H9 (cell line): ENCODE data around the gene GDNF. TPM values are rescaled to one million over a fixed set of nuclear protein-coding genes. Genes with fewer than 3 reads are reported as not detected.

Source experiments
- DNase-seq: peaks from one replicate; pipeline ENCODE4 v3.0.0-alpha.2; 2017
- H2AFZ ChIP-seq: one replicate; pipeline ENCODE4 v1.6.1; 2013; ENCODE audit warnings: mild to moderate bottlenecking, low read length, control low read depth, moderate library complexity
- H2AK5ac ChIP-seq: 2 replicates; pipeline ENCODE4 v1.6.1; 2013; ENCODE audit warnings: low read length, control low read depth, mixed read lengths; ENCODE audit not compliant: insufficient read length
- H2BK120ac ChIP-seq: one replicate; pipeline ENCODE4 v1.6.1; 2013; ENCODE audit warnings: low read depth, mild to moderate bottlenecking, low read length, control low read depth, inconsistent platforms; ENCODE audit not compliant: poor library complexity, severe bottlenecking
- H2BK12ac ChIP-seq: 2 replicates; pipeline ENCODE4 v1.6.1; 2013; ENCODE audit warnings: low read length, control low read depth, mixed read lengths, low read depth; ENCODE audit not compliant: insufficient read length
- H2BK15ac ChIP-seq: 2 replicates; pipeline ENCODE4 v1.6.1; 2013; ENCODE audit warnings: low read depth, low read length, control low read depth
- H2BK20ac ChIP-seq: one replicate; pipeline ENCODE4 v1.6.1; 2013; ENCODE audit warnings: low read depth, mild to moderate bottlenecking, low read length, control low read depth, inconsistent platforms; ENCODE audit not compliant: poor library complexity, severe bottlenecking
- H2BK5ac ChIP-seq: 2 replicates; pipeline ENCODE4 v1.6.1; 2013; ENCODE audit warnings: low read length, control low read depth, mixed read lengths; ENCODE audit not compliant: insufficient read length
- H3K14ac ChIP-seq: 2 replicates; pipeline ENCODE4 v1.6.1; 2013; ENCODE audit warnings: low read length, control low read depth; ENCODE audit not compliant: insufficient read depth
- H3K18ac ChIP-seq: 2 replicates; pipeline ENCODE4 v1.6.1; 2013; ENCODE audit warnings: low read depth, mild to moderate bottlenecking, mixed read lengths, low read length, control low read depth; ENCODE audit not compliant: insufficient read length
- H3K23ac ChIP-seq: 2 replicates; pipeline ENCODE4 v1.6.1; 2013; ENCODE audit warnings: low read length, control low read depth, mixed read lengths, low read depth; ENCODE audit not compliant: insufficient read length
- H3K23me2 ChIP-seq: 2 replicates; pipeline ENCODE4 v1.6.1; 2013; ENCODE audit warnings: low read depth, mild to moderate bottlenecking, mixed read lengths, low read length, control low read depth; ENCODE audit not compliant: insufficient read length, poor library complexity, severe bottlenecking
- H3K27ac ChIP-seq: 2 replicates; pipeline ENCODE4 v1.5.1; 2013; ENCODE audit warnings: low read length, control low read depth, mixed read lengths, low read depth; ENCODE audit not compliant: insufficient read length
- H3K27me3 ChIP-seq: 2 replicates; pipeline ENCODE4 v1.6.1; 2013; ENCODE audit warnings: low read length, control low read depth, inconsistent platforms; ENCODE audit not compliant: insufficient read depth
- H3K4ac ChIP-seq: 2 replicates; pipeline ENCODE4 v1.6.1; 2013; ENCODE audit warnings: low read depth, mild to moderate bottlenecking, control low read depth, inconsistent platforms, low read length, moderate library complexity
- H3K4me1 ChIP-seq: 2 replicates; pipeline ENCODE4 v1.6.1; 2013; ENCODE audit warnings: low read length, control low read depth, inconsistent platforms; ENCODE audit not compliant: insufficient read depth
- H3K4me2 ChIP-seq: 2 replicates; pipeline ENCODE4 v1.6.1; 2013; ENCODE audit warnings: low read length, control low read depth, mixed read lengths; ENCODE audit not compliant: insufficient read length, insufficient read depth
- H3K56ac ChIP-seq: 2 replicates; pipeline ENCODE4 v1.6.1; 2013; ENCODE audit warnings: low read depth, mild to moderate bottlenecking, mixed read lengths, low read length, control low read depth; ENCODE audit not compliant: insufficient read length
- H3K79me1 ChIP-seq: 2 replicates; pipeline ENCODE4 v1.6.1; 2013; ENCODE audit warnings: low read depth, mild to moderate bottlenecking, moderate library complexity, low read length, control low read depth, inconsistent platforms; ENCODE audit not compliant: insufficient read depth, poor library complexity, severe bottlenecking
- H3K79me2 ChIP-seq: 2 replicates; pipeline ENCODE4 v1.6.1; 2013; ENCODE audit warnings: low read length, control low read depth, inconsistent platforms; ENCODE audit not compliant: insufficient read depth
- H3K9ac ChIP-seq: 2 replicates; pipeline ENCODE4 v1.6.1; 2013; ENCODE audit warnings: low read length, control low read depth, mixed read lengths; ENCODE audit not compliant: insufficient read length; ENCODE audit errors: extremely low read depth
- H3K9me3 ChIP-seq: one replicate; pipeline ENCODE4 v1.6.1; 2013; ENCODE audit warnings: low read depth, low read length, inconsistent platforms; ENCODE audit not compliant: control insufficient read depth
- H3T11ph ChIP-seq: one replicate; pipeline ENCODE4 v1.6.1; 2013; ENCODE audit warnings: mild to moderate bottlenecking, low read length, control low read depth, inconsistent platforms
- H4K20me1 ChIP-seq: one replicate; pipeline ENCODE4 v1.6.1; 2013; ENCODE audit not compliant: control insufficient read depth, insufficient read length, insufficient read depth
- H4K5ac ChIP-seq: 2 replicates; pipeline ENCODE4 v1.6.1; 2013; ENCODE audit warnings: low read depth, mild to moderate bottlenecking, mixed read lengths, low read length, control low read depth; ENCODE audit not compliant: insufficient read length
- H4K8ac ChIP-seq: replicated peaks from 2 replicates; pipeline ENCODE4 v1.6.1; 2013; ENCODE audit warnings: low read length, control low read depth, mixed read lengths, low read depth; ENCODE audit not compliant: insufficient read length
- H4K91ac ChIP-seq: 2 replicates; pipeline ENCODE4 v1.6.1; 2013; ENCODE audit warnings: low read depth, mild to moderate bottlenecking, moderate library complexity, mixed read lengths, low read length, control low read depth; ENCODE audit not compliant: insufficient read length
- H3K27ac Mint-ChIP-seq, 3 experiments: 2 replicates in 2 of 3; 3 replicates in 1 of 3; pipeline ENCODE4 v1.8.0; 2020 to 2021; ENCODE audit warnings: mixed read lengths in 3 of 3, mild to moderate bottlenecking in 1 of 3, moderate library complexity in 1 of 3
- H3K27me3 Mint-ChIP-seq: 2 replicates; pipeline ENCODE4 v1.8.0; 2021; ENCODE audit warnings: low read depth, mild to moderate bottlenecking, moderate library complexity, mixed read lengths
- H3K36me3 Mint-ChIP-seq, 3 experiments: 2 replicates in 2 of 3; 3 replicates in 1 of 3; pipeline ENCODE4 v1.8.0; 2020 to 2021; ENCODE audit warnings: low read depth in 3 of 3, mixed read lengths in 3 of 3; ENCODE audit not compliant: insufficient read depth in 1 of 3
- H3K4me1 Mint-ChIP-seq, 2 experiments: 2 replicates each; pipeline ENCODE4 v1.8.0; 2020; ENCODE audit warnings: mixed read lengths in 2 of 2
- H3K4me3 Mint-ChIP-seq, 2 experiments: 2 replicates in 1 of 2; 3 replicates in 1 of 2; pipeline ENCODE4 v1.8.0; 2020 to 2021; ENCODE audit warnings: mild to moderate bottlenecking in 2 of 2, mixed read lengths in 2 of 2, moderate library complexity in 1 of 2
- H3K9me3 Mint-ChIP-seq, 2 experiments: 2 replicates in 1 of 2; 3 replicates in 1 of 2; pipeline ENCODE4 v1.8.0; 2020; ENCODE audit warnings: mild to moderate bottlenecking in 2 of 2, mixed read lengths in 2 of 2, moderate library complexity in 1 of 2
- CTCF ChIP-seq: fragments of 200-600 bp; sonication (generic); conservative IDR thresholded peaks from 3 replicates; pipeline ENCODE4 v1.8.0; 2021; ENCODE audit warnings: antibody characterized with exemption, mild to moderate bottlenecking
- WGBS: extraction: QIAGEN DNeasy Blood & Tissue Kit; methylation state at CpG from one replicate; pipeline ENCODE4 v1.1.7; 2013; ENCODE audit warnings: missing lambda C conversion rate, low lambda C conversion rate, mixed read lengths; ENCODE audit not compliant: insufficient read length; ENCODE audit errors: extremely low coverage; 5-methylcytosine and 5-hydroxymethylcytosine counted together
- total RNA-seq: library from RNA; stranded (reverse); gene quantifications from 2 replicates; pipeline ENCODE4 v1.2.1, GENCODE V29; 2021

Gene GDNF
- total RNA-seq, 1 experiment from 2014 or later = not detected

- no peak overlapping the region for H2AK5ac ChIP-seq
- H3K79me1 ChIP-seq = no peaks in the 10 kb centered on the region
- no peak overlapping the region for H2BK120ac ChIP-seq
- H2BK12ac ChIP-seq = no peak overlapping the region
- H2BK20ac ChIP-seq = no peak overlapping the region
- H3K23ac ChIP-seq = no peak overlapping the region
- peaks cover 24% of the 10 kb centered on the region for H3K23me2 ChIP-seq
- no peak for TF ChIP-seq CTCF
- Mint-ChIP-seq H3K4me1 (peaks cover 32 to 53% of the 10 kb centered on the region in 2 experiments), H3K9me3 (peaks cover 2 to 6% of the 10 kb centered on the region in 2 experiments; a peak in 2 of 5 replicates), H3K27ac (no peak overlapping the region), H3K36me3 (no peaks in the 10 kb centered on the region; a peak in 1 of 7 replicates), H3K4me3 (peak overlapping the region; percentile 52 to 81), H3K27me3 (peaks cover 98% of the 10 kb centered on the region)
- DNase-seq = peak; percentile 63
- no peak overlapping the region for H3K14ac ChIP-seq
- H3K27me3 ChIP-seq = peaks cover 73% of the 10 kb centered on the region
- H3K18ac ChIP-seq = no peak overlapping the region
- no peak overlapping the region for H4K5ac ChIP-seq
- no peak overlapping the region for H3K27ac ChIP-seq
- H4K8ac ChIP-seq = no peak overlapping the region
- no peak overlapping the region for H3K4ac ChIP-seq
- no peak overlapping the region for H2BK5ac ChIP-seq
- WGBS = no CpG with 5 or more reads among the region's 65 CpGs
- peak overlapping the region; percentile 88 for H3K4me2 ChIP-seq
- H4K91ac ChIP-seq = no peak overlapping the region
- H3T11ph ChIP-seq = no peak overlapping the region
- H3K56ac ChIP-seq = no peak overlapping the region
- no peaks in the 10 kb centered on the region for H3K79me2 ChIP-seq
- no peaks in the 10 kb centered on the region for H3K9me3 ChIP-seq
- no peak overlapping the region for H2BK15ac ChIP-seq
- H3K4me1 ChIP-seq = peaks cover 5% of the 10 kb centered on the region; the same call in 1 of the 2 replicates
- H3K9ac ChIP-seq = no peak overlapping the region
- H2AFZ ChIP-seq = no peak overlapping the region
- no peaks in the 10 kb centered on the region for H4K20me1 ChIP-seq
These were observed 3.0 kb downstream of the GDNF start for GRCh38 chr5:37836592-37837413.
